K562 (cell line): ENCODE results near the gene ADAMTS10. TPM values are rescaled to one million over a fixed set of nuclear protein-coding genes. Genes with fewer than 3 reads are reported as not detected.
A peak's percentile ranks its signal among the peaks of the same experiment; 100 is the strongest.

ENCODE experiments used
- CHD2 ChIP-seq: IDR thresholded peaks from 2 replicates; pipeline ENCODE4 v1.6.1; 2011; ENCODE audit warnings: low read depth, low read length
- CLOCK ChIP-seq: fragments of 250-450 bp; sonication (Bioruptor Pico); IDR thresholded peaks from 2 replicates; pipeline ENCODE4 v1.4.0; 2020; ENCODE audit warnings: mild to moderate bottlenecking, moderate library complexity, borderline replicate concordance
- CTCF ChIP-seq, 3 experiments: IDR thresholded peaks in 2 of 3; conservative IDR thresholded peaks in 1 of 3; 2 replicates each; pipeline ENCODE4 v1.5.1; 2011 to 2012; ENCODE audit warnings: low read length in 3 of 3, mild to moderate bottlenecking in 3 of 3, control low read depth in 2 of 3, improper control_type of control experiment in 1 of 3, inconsistent platforms in 1 of 3, low read depth in 1 of 3, mixed read lengths in 1 of 3, moderate library complexity in 1 of 3; ENCODE audit not compliant: insufficient read depth in 2 of 3
- ELF1 ChIP-seq: fragments of 200-800 bp; sonication (Bioruptor generic); IDR thresholded peaks from 2 replicates; pipeline ENCODE4 v1.6.1; 2016; ENCODE audit warnings: missing genetic modification characterization, missing compliant biosample characterization
- ETS1 ChIP-seq: conservative IDR thresholded peaks from 2 replicates; pipeline ENCODE4 v1.6.1; 2011; ENCODE audit warnings: low read depth, mild to moderate bottlenecking, low read length; ENCODE audit not compliant: control insufficient read depth
- FIP1L1 ChIP-seq: fragments of 200-400 bp; formaldehyde crosslinking; IDR thresholded peaks from 2 replicates; pipeline ENCODE4 v1.6.1; 2018; ENCODE audit warnings: mild to moderate bottlenecking, low read depth, low read length; ENCODE audit not compliant: poor library complexity, severe bottlenecking
- FOS ChIP-seq: IDR thresholded peaks from 3 replicates; pipeline ENCODE4 v1.6.1; 2011; ENCODE audit not compliant: insufficient read length; ENCODE audit errors: extremely low read depth
- HDAC8 ChIP-seq: fragments of 450-650 bp; IDR thresholded peaks from 2 replicates; pipeline ENCODE4 v1.6.1; 2016; ENCODE audit warnings: mild to moderate bottlenecking, missing genetic modification characterization, moderate library complexity, missing compliant biosample characterization
- IRF2 ChIP-seq: sonication (generic); formaldehyde crosslinking; IDR thresholded peaks from 2 replicates; pipeline ENCODE4 v1.8.1; 2022; ENCODE audit warnings: mild to moderate bottlenecking, missing genetic modification reagents
- KHSRP ChIP-seq: fragments of 450-650 bp; IDR thresholded peaks from 2 replicates; pipeline ENCODE4 v1.6.1; 2017
- MECOM ChIP-seq: fragments of 250-450 bp; sonication (Bioruptor Pico); IDR thresholded peaks from 2 replicates; pipeline ENCODE4 v1.8.0; 2022; ENCODE audit warnings: inconsistent platforms
- MIER1 ChIP-seq: fragments of 450-650 bp; IDR thresholded peaks from 2 replicates; pipeline ENCODE4 v1.6.1; 2016; ENCODE audit warnings: antibody characterized with exemption, mild to moderate bottlenecking, low read depth
- NELFE ChIP-seq: IDR thresholded peaks from 2 replicates; pipeline ENCODE4 v1.6.1; 2011; ENCODE audit warnings: mild to moderate bottlenecking; ENCODE audit not compliant: insufficient read depth, insufficient read length
- NFIX ChIP-seq: fragments of 250-450 bp; sonication (Bioruptor Pico); IDR thresholded peaks from 2 replicates; pipeline ENCODE4 v1.4.0; 2020; ENCODE audit warnings: low read depth, mild to moderate bottlenecking, moderate library complexity
- RNF2 ChIP-seq: sonication (generic); IDR thresholded peaks from 2 replicates; pipeline ENCODE4 v1.6.1; 2016
- TBL1XR1 ChIP-seq, 2 experiments: IDR thresholded peaks; 2 replicates each; pipeline ENCODE4 v1.6.1; 2012; ENCODE audit warnings: improper control_type of control experiment in 2 of 2, low read length in 2 of 2, mild to moderate bottlenecking in 1 of 2
- TCFL5 ChIP-seq: fragments of 250-450 bp; sonication (Bioruptor Pico); conservative IDR thresholded peaks from 2 replicates; pipeline ENCODE4 v1.6.1; 2021; ENCODE audit warnings: mild to moderate bottlenecking, moderate library complexity, matching md5 sums
- ZBTB17 ChIP-seq: fragments of 450-650 bp; formaldehyde crosslinking; IDR thresholded peaks from 2 replicates; pipeline ENCODE4 v1.4.0; 2020; ENCODE audit warnings: mild to moderate bottlenecking
- ZC3H4 ChIP-seq: sonication (generic); formaldehyde crosslinking; IDR thresholded peaks from 2 replicates; pipeline ENCODE4 v1.9.0; 2021; ENCODE audit warnings: missing genetic modification reagents, borderline replicate concordance
- ZFP36 ChIP-seq: fragments of 150-350 bp; IDR thresholded peaks from 2 replicates; pipeline ENCODE4 v1.6.1; 2018; ENCODE audit warnings: low read length, low read depth; ENCODE audit not compliant: partially characterized antibody
- ZFPM2 ChIP-seq: fragments of 250-450 bp; sonication (Bioruptor Pico); IDR thresholded peaks from 2 replicates; pipeline ENCODE4 v1.5.1; 2022; ENCODE audit warnings: mild to moderate bottlenecking
- ZNF239 ChIP-seq: fragments of 250-450 bp; sonication (Bioruptor Pico); IDR thresholded peaks from 2 replicates; pipeline ENCODE4 v1.4.0; 2020; ENCODE audit warnings: mild to moderate bottlenecking
- ZNF431 ChIP-seq: sonication (generic); formaldehyde crosslinking; IDR thresholded peaks from 2 replicates; pipeline ENCODE4 v1.8.0; 2022; ENCODE audit warnings: mild to moderate bottlenecking, missing genetic modification reagents
- ZNF584 ChIP-seq: fragments of 200-800 bp; sonication (Bioruptor generic); IDR thresholded peaks from 2 replicates; pipeline ENCODE4 v1.6.1; 2016; ENCODE audit warnings: low read depth, mild to moderate bottlenecking, missing genetic modification characterization, missing compliant biosample characterization
- ZNF695 ChIP-seq: fragments of 450-650 bp; formaldehyde crosslinking; IDR thresholded peaks from 2 replicates; pipeline ENCODE4 v1.4.0; 2020; ENCODE audit warnings: mild to moderate bottlenecking, moderate library complexity
- polyA plus RNA-seq, 8 experiments: library from polyadenylated mRNA; depleted of rRNA in 4 of 8; stranded (reverse) in 5 of 8; unstranded in 3 of 8; fragments of >200 nt; fragmentation: Nextera tagmentation in 2 of 8; fragmentation: Illumina TruSeq in 1 of 8; extraction: Ambion mirVana in 2 of 8; extraction: Trizol in 1 of 8; gene quantifications; 2 replicates each; pipeline versions ENCODE4 v1.2.1 to v1.2.3, GENCODE V29; 2011 to 2014; ENCODE audit warnings: inconsistent platforms in 1 of 8, missing spikeins in 1 of 8
- total RNA-seq, 7 experiments: library from RNA; depleted of rRNA in 6 of 7; stranded (reverse); fragments of >200 nt in 6 of 7; fragmentation: Illumina TruSeq in 2 of 7; extraction: Trizol in 2 of 7; gene quantifications; 2 replicates each; pipeline versions ENCODE4 v1.2.1 to v1.2.3, GENCODE V29; 2011 to 2021; ENCODE audit warnings: low replicate concordance in 1 of 7

Gene ADAMTS10
- total and polyA plus RNA-seq, 9 of the 15 experiments (the other 6 are each of a cell fraction or from before 2014, with no cell fraction given): 0.33 to 1.8 (median 0.57) TPM; not detected in 4

- no peak for TF ChIP-seq CHD2
- no peak for TF ChIP-seq ETS1
- no peak for TF ChIP-seq ZFP36
- TF ChIP-seq ZNF431 (CRISPR knock-in tag): no peak
- no peak for TF ChIP-seq NFIX (CRISPR knock-in tag)
- no peak for TF ChIP-seq ZBTB17 (CRISPR knock-in tag)
- TF ChIP-seq TBL1XR1 (IDR thresholded peaks at IDR 0.05; ENCODE audit: low read length in 2 of 2): no peak
- no peak for TF ChIP-seq IRF2
- no peak for TF ChIP-seq ELF1 (tag)
- TF ChIP-seq ZNF695 (CRISPR knock-in tag): no peak; the same call in 1 of the 2 replicates
- no peak for TF ChIP-seq FOS
- no peak for TF ChIP-seq KHSRP
- no peak for TF ChIP-seq ZFPM2 (CRISPR knock-in tag)
- no peak for TF ChIP-seq RNF2
- TF ChIP-seq ZNF584 (CRISPR knock-in tag): no peak
- TF ChIP-seq TCFL5 (CRISPR knock-in tag): no peak
- no peak for TF ChIP-seq ZNF239 (CRISPR knock-in tag)
- TF ChIP-seq MECOM (CRISPR knock-in tag): no peak
- no peak for TF ChIP-seq CTCF (IDR thresholded peaks at IDR 0.05 in 2 of 3, conservative IDR thresholded peaks at IDR 0.05 in 1 of 3; ENCODE audit: insufficient read depth in 2 of 3, low read depth in 1 of 3, low read length in 3 of 3)
- TF ChIP-seq HDAC8 (tag): no peak
- peak; percentile 48 for TF ChIP-seq FIP1L1
- no peak for TF ChIP-seq CLOCK (CRISPR knock-in tag)
- TF ChIP-seq MIER1: no peak
- no peak for TF ChIP-seq NELFE
- TF ChIP-seq ZC3H4 (CRISPR knock-in tag): no peak
Observed at GRCh38 chr19:8592231-8593009, 18.1 kb downstream of the ADAMTS10 start (continued).
